Hippocampal formation (tissue), 2 donors: ENCODE results near the gene OTOP3.

Experiments used
- DNase-seq, 2 donors: peaks; one replicate each; lab custom pipeline; 2025; lab: John Stamatoyannopoulos, UW

Gene OTOP3

GRCh38 chr17:74916851-74917199 is 18.9 kb upstream of the OTOP3 start:
- no peak for DNase-seq

- no peak for DNase-seq
Observed at GRCh38 chr17:74917430-74917829, 18.3 kb upstream of the OTOP3 start.

- no peak for DNase-seq
Observed at GRCh38 chr17:74918906-74919305, 16.8 kb upstream of the OTOP3 start.

GRCh38 chr17:74919440-74920305 is 16.0 kb upstream of the OTOP3 start:
- no peak for DNase-seq

- no peak for DNase-seq
Observed at GRCh38 chr17:74920306-74920620, 15.4 kb upstream of the OTOP3 start.

GRCh38 chr17:74920642-74921025 is 15.1 kb upstream of the OTOP3 start:
- no peak for DNase-seq

GRCh38 chr17:74921026-74921681 is 14.5 kb upstream of the OTOP3 start:
- no peak for DNase-seq

- no peak for DNase-seq
Observed at GRCh38 chr17:74921769-74922168, 13.9 kb upstream of the OTOP3 start.

GRCh38 chr17:74922172-74922571 is 13.5 kb upstream of the OTOP3 start:
- no peak for DNase-seq

GRCh38 chr17:74922694-74923537 is 12.8 kb upstream of the OTOP3 start, which contains the start of gene USH1G:
Gene USH1G, minus strand, starts transcription at chr17:74923255. Its CDS starts 182 bp downstream, at chr17:74923073.
- DNase-seq, result no peak

- peak in 1 of 2 donors; percentile 38 for DNase-seq
Observed at GRCh38 chr17:74923538-74924249, 12.0 kb upstream of the OTOP3 start.

GRCh38 chr17:74924250-74924948 is 11.3 kb upstream of the OTOP3 start, which contains the start of gene OTOP2:
Gene OTOP2, plus strand, starts transcription at chr17:74924273. Its CDS starts 360 bp downstream, at chr17:74924633.
- DNase-seq, result no peak

GRCh38 chr17:74925242-74925641 is 10.5 kb upstream of the OTOP3 start:
- DNase-seq, result no peak

GRCh38 chr17:74928786-74929185 is 6.9 kb upstream of the OTOP3 start:
- DNase-seq, result no peak

GRCh38 chr17:74930535-74931036 is 5.1 kb upstream of the OTOP3 start:
- no peak for DNase-seq

GRCh38 chr17:74935048-74935447 is 650 bp upstream of the OTOP3 start:
- DNase-seq, result no peak

GRCh38 chr17:74936470-74936799 is 737 bp downstream of the OTOP3 start:
- no peak for DNase-seq

GRCh38 chr17:74937064-74938051 is 1.7 kb downstream of the OTOP3 start:
- no peak for DNase-seq

- DNase-seq, result no peak
Observed at GRCh38 chr17:74938194-74938950, 2.7 kb downstream of the OTOP3 start.
